Hepatocyte (in vitro differentiated cells): Measurements from ENCODE around the gene RALGAPA2.

Experiments
- EZH2phosphoT487 ChIP-seq: fragments of 200-600 bp; sonication (generic); IDR thresholded peaks from one replicate; pipeline ENCODE4 v1.6.1; 2018; ENCODE audit warnings: antibody characterized with exemption, mild to moderate bottlenecking, low read depth, moderate library complexity; ENCODE audit not compliant: unreplicated experiment, severe bottlenecking
- TF ChIP-seq, protein P1 (sequence below): fragments of 200-600 bp; sonication (generic); IDR thresholded peaks from 2 replicates; pipeline ENCODE4 v1.5.1; 2016; ENCODE audit warnings: antibody characterized with exemption, mild to moderate bottlenecking; ENCODE audit not compliant: poor library complexity

- TF ChIP-seq, protein P1, sequence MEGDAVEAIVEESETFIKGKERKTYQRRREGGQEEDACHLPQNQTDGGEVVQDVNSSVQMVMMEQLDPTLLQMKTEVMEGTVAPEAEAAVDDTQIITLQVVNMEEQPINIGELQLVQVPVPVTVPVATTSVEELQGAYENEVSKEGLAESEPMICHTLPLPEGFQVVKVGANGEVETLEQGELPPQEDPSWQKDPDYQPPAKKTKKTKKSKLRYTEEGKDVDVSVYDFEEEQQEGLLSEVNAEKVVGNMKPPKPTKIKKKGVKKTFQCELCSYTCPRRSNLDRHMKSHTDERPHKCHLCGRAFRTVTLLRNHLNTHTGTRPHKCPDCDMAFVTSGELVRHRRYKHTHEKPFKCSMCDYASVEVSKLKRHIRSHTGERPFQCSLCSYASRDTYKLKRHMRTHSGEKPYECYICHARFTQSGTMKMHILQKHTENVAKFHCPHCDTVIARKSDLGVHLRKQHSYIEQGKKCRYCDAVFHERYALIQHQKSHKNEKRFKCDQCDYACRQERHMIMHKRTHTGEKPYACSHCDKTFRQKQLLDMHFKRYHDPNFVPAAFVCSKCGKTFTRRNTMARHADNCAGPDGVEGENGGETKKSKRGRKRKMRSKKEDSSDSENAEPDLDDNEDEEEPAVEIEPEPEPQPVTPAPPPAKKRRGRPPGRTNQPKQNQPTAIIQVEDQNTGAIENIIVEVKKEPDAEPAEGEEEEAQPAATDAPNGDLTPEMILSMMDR = no peak
- no peak for TF ChIP-seq EZH2phosphoT487
These were observed 285.9 kb downstream of the RALGAPA2 start for GRCh38 chr20:20426655-20426907.
